SU-DHL-6 (cell line): ENCODE results near the gene DNAJC11.

Experiments used
- EZH2phosphoT487 ChIP-seq: fragments of 200-600 bp; sonication (generic), shearing (Covaris generic); conservative IDR thresholded peaks from 2 replicates; pipeline ENCODE4 v1.6.1; 2018; ENCODE audit warnings: mild to moderate bottlenecking, antibody characterized with exemption, low read length, moderate library complexity, mixed read lengths
- TF ChIP-seq, protein P1 (sequence below): fragments of 200-600 bp; sonication (generic); IDR thresholded peaks from one replicate; pipeline ENCODE4 v1.5.1; 2017; ENCODE audit warnings: antibody characterized with exemption, mild to moderate bottlenecking, low read length, moderate library complexity; ENCODE audit not compliant: insufficient read depth, poor library complexity, severe bottlenecking

DNA sequence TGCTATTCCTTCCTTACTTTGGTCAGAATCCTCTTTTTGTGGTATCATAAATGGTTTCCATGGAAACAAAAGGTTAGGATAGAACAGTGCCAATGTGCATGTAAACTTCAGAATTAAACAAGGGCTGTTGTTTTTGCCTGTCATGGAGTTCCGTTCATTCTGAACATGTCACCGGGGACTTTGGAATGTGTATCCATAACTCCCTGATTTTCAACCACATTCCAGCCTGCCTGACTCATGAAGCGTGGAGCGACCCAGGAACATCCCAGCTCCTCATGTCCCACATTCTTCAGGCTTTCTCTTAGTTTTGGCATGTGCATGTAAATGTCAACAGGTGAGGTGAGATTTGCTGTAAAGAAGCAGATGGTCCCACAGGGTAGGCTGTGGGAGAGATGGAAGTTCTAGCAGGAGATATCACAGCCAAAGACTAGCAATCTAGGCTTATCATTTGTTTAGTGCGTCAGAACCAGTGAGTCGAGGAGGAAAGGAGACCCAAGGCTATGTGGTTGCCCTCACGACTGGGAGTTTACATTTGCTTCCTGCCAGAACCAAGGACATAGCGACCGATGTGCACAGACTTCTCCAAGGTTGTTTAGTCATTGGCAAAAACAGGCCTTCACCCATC lies 23.0 kb upstream of the DNAJC11 start:
- TF ChIP-seq, protein P1, sequence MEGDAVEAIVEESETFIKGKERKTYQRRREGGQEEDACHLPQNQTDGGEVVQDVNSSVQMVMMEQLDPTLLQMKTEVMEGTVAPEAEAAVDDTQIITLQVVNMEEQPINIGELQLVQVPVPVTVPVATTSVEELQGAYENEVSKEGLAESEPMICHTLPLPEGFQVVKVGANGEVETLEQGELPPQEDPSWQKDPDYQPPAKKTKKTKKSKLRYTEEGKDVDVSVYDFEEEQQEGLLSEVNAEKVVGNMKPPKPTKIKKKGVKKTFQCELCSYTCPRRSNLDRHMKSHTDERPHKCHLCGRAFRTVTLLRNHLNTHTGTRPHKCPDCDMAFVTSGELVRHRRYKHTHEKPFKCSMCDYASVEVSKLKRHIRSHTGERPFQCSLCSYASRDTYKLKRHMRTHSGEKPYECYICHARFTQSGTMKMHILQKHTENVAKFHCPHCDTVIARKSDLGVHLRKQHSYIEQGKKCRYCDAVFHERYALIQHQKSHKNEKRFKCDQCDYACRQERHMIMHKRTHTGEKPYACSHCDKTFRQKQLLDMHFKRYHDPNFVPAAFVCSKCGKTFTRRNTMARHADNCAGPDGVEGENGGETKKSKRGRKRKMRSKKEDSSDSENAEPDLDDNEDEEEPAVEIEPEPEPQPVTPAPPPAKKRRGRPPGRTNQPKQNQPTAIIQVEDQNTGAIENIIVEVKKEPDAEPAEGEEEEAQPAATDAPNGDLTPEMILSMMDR: no peak
- TF ChIP-seq EZH2phosphoT487: no peak
